ENCODE data around the gene KIF1C.

KIF1C gene

DNA sequence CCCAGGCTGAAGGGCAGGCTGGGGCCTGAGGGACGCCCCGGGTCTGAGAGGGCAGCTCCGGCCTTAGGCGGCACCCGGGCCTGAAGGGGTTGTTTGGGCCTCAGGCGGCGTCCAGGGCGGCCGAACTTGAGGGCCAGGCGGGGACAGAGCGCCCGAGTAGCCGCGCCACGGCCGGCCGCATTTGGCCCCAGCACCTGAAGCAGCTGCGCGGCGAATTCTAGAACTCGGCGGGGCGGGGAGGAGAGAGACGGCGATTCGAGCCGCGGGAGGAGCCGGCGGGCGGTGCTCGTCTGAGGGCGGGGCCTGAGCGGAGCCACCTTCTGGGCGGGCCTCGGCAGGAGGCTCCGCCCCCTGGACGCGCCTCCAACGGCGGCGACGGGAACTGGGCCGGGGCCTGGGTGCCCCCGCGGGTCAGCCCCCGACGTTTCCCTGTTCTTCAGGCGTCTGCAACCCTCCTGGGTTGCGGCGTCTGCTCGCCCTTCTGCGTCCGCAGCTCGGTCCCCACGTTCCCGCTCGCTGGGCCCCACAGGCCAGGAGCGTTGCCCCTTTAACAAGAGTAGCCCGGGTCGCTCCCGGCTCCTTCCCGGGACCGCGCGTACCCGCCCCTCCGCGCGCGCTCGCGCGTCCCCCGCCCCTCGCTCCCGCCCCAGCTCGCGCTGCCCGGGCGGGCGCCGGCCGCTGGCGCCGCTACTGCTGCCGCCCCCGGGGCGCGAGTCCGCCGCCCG lies at the start of gene KIF1C, which contains the start of gene INCA1:
Gene KIF1C, plus strand, starts transcription at position 649 of the 725 bp plus-strand sequence. CDS start 2,297 bp downstream, outside the sequence.
Gene INCA1, minus strand, starts transcription at position 221 of the 725 bp plus-strand sequence. CDS start 3,085 bp downstream, outside the sequence.
- peak; percentile 3 for DNase-seq

DNA sequence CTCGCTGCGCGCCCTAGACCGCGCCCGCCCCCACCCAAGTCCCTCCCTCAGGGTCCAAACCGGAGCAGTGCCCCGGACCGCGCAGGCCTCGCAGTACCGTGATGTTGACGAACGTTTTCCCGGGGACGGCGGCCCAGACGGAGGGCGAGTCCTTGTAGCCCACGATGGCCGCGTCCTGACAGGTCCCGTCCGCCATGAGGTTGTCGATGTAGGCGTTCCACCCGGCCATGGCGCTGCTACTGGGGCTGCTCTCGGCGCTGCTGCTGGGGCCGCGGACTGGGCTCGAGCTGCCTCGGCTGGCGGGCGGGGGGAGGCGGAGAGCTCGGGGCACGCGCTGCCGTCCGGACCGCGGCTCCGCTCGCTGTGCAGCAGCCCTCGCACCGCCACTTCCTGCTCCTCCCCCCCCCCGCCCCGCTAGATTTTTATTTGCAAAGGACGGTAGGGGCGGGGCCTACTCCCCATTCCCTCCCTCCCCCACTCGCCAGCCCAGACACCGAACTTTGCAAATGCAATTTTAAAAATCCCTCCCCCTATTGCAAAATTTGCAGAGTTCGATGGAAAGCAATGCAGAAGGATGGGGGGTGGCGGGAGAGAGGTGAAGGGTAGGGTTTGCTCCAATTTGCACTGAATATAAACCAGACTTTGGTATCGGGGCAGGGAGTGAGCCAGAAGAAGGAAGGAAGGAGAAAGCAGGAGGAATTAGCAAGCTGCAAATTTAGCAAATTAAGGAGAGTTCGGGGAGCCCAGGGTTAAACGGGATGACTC lies 49.4 kb upstream of the KIF1C start, which contains the start of gene PFN1:
Gene PFN1, minus strand, starts transcription at position 365 of the 765 bp plus-strand sequence. Its CDS starts 136 bp downstream, at position 229.
- DNase-seq, result peak; percentile 55

DNA sequence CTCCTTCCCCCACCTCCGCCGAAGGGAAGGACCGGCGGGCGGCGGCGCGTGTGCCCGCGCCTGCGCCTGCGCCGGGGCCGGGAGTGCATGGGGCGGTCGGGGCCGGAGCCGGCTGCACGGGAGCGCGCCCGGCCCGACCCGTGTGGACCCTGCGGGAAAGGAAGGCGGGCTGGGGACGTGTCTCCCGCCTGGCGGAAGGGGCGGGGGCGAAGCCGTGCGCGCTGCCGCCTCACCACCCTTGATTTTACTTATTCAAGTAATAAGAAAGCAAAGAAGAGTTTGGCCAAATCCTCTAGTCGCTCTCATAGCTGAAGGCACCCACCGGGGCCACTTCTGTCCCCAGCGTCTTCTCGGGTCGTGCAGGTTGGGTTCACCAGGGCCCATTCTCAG lies 48.8 kb upstream of the KIF1C start:
- peak; percentile 36 for DNase-seq

DNA sequence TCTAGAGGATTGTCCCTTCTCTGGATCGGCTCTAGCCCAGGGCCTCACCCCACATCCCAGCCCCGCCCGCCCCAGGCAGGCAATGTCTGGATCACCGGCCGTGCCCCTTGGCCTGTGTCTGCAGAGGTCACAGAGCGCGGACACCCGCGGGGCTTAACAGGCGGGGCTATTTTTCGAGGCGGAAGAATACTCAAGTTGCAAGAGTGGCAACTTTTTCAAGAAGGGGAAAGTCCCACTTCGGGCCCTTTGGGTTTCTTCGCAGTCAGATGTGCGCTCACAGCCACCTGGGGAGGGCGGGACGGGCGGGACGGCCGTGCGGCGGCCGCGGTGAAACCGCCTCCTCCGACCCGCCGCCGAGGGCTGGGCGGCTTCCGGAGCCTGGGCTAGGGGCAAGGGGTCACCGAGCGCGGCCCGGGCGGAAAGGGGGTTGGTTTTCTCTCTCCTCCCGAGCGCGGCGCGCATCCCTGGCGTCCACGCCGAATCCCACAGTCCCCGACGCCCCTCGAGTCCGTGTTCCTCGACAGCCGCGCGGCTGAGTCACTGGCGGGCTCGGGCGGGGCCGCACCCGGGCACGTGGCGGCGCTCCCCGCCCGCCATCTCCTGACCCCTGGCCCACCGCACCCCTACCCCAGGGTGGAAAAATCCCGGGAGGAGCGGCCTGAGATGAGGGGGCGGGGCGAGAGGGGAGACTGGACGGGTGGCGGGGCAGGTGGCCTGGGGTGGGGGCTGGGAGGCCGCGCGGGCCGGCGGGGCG lies 48.3 kb upstream of the KIF1C start:
- DNase-seq, result no peak

DNA sequence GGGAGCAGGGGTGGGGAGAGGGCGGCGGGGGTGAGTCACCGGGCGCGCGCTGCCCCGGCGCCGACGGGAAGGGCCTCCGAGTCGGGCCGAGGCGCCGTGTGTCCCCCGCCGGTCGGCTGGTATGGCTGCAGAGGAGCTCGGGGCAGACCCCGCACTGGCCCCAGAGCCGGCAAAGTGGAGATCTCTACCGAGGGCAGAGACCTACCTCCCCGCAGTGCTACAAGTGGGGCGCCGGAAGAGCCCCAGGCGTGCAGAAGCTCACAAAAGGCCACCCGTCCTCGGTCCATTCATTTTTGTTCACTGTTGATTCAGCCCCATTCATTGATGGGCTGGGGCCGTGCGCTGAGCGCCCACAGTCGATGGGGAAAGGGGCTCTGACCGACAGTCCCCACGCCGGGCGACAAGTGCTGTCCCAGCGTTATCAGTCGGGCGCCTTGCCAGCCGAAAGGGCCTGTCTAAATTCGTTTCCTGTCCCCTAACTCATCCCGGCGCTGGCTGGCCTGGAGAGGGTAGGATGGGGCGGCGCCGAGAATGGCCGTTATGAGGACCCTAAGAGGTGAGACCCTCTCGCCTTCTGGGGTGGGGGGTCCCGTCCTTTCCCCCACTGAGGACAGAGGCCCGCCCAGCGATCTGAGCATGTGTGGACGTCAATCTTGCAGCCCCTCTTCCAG lies 47.5 kb upstream of the KIF1C start:
- no peak for DNase-seq

DNA sequence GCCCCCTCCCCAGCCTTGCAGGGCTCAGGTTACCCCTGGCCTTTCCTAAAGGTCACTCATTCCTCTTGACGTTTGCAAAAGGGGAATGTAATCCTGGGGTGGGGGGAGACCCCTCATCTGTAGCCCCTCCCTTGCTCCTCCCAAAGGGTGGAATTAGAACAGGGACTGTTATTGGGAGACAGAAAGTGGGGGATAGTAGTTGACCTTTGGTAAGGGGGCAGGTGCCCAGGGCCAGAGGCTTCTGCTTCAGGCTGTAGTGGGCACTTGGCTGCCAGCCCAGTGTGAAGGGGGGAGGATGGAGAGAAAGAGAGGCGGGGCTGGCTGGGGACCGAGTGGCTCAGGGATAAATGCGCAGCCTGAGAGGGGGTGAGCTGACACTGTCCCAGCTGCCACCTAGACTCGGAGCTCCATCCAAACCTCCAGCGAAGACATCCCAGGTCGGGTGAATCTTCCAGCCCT lies 47.0 kb upstream of the KIF1C start, which contains the start of gene ENO3:
Gene ENO3, plus strand, starts transcription at position 374 of the 459 bp plus-strand sequence. CDS start 711 bp downstream, outside the sequence.
- peak; percentile 26 for DNase-seq

DNA sequence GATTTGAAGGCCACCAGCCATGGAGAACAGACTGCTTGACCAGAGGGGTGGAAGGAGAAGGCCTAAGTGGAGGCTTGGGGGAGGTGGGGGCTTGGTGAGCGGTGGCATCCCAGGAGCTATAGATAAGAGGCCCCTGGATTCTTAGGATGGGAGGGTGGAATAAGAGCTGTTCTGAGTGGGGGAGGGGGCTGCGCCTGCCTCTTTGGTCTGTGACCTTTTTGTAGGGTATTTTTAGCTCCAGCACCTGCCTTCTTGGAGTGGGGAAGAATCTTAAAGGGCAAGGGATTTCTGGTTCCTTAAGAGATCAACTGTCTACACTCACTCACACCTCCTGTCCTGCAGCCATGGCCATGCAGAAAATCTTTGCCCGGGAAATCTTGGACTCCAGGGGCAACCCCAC lies 46.3 kb upstream of the KIF1C start:
- DNase-seq, result no peak

DNA sequence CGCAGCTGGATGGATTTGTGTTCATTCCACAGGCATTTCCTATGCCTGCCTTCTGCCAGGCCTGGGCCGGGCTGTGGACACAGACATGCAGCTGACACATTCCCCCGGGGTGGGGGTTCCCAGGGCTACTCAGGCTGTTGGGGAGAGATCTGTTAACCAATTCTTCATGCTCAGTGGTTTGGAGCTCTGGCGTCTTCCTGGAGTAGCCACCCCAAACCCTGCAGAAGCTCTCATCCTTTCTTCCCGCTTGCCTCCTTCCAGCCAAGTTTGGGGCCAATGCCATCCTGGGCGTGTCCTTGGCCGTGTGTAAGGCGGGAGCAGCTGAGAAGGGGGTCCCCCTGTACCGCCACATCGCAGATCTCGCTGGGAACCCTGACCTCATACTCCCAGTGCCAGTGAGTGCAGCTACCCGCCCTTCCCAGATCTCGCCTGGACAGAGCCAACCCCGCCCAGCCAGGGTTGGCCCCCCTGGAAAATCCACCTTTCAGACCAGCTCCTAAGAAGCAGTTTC lies 44.2 kb upstream of the KIF1C start:
- DNase-seq, result no peak

DNA sequence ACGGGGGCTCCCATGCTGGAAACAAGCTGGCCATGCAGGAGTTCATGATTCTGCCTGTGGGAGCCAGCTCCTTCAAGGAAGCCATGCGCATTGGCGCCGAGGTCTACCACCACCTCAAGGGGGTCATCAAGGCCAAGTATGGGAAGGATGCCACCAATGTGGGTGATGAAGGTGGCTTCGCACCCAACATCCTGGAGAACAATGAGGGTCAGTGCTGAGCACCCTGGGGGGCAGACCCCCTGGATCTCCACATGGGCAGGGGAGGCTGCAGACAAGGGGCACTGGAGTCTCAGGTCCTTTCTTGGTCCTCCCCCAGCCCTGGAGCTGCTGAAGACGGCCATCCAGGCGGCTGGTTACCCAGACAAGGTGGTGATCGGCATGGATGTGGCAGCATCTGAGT lies 42.7 kb upstream of the KIF1C start:
- DNase-seq, result no peak

DNA sequence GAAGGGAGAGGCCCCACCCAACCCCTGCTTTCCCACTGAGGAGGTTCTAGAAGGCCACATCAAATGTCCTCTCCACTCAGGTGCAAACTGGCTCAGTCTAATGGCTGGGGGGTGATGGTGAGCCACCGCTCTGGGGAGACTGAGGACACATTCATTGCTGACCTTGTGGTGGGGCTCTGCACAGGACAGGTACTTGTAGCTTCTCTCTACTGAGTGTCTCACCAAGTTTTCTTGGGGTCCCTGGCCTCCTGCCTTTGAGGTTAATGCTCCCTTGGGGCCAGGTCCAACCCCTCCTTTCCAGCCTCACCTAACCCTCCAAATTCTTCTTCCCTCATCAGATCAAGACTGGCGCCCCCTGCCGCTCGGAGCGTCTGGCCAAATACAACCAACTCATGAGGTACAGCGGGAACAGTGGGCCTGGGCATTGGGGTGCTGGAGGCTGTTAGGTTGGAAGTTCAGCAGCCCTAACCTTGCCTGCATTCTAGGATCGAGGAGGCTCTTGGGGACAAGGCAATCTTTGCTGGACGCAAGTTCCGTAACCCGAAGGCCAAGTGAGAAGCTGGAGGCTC lies 41.2 kb upstream of the KIF1C start:
- DNase-seq, result no peak

DNA sequence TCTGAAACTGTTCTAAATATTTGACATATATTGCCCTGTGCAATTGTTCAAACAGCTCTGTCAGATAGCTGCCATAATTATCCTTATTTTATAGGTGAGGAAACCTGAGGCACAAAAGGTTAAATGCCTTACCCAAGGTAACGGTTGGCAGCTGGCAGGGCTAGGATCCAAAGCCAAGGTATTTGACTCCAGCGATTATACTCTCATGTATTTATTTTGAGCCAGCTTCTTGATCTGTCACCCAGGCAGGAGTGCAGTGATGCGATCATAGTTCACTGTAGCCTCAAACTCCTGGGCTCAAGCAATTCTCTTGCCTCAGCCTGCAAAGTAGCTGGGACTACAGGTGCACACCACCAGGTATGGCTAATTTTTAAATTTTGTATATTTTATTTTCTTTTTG lies 39.6 kb upstream of the KIF1C start:
- DNase-seq, result no peak

DNA sequence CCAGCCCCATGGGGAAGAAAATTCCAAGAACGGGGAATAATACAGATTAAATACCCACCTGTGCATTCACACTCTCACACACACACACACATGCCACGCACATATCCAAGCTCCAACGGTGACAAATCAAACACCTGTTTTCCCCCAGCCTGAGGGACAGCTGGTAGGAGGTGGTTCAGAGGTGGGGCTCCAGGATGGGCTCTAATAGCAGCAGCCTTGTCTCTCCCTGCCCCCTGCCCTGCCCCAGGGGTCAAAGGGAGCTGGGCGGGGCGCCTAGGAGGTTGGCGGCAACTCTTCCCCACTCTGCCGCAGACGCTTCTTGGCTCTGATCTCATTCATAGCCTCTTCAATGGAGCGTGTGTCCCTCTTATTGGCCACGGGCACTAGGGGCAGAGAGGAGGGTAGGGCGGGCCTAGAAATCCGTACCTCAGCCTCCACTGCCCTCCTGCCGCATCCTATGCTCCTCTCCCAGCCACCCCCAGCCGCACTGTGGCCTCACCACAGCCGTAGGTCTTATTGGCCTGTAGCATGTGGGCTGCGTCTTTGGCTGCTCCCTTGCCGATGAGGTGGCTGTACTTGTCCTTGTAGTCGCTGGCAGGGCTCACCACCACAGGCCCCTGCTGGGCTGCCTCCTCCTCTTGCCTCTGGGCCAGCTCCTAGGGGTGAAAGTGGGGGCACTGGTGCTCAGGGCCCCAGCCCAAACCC lies 38.3 kb upstream of the KIF1C start:
- DNase-seq, result no peak

DNA sequence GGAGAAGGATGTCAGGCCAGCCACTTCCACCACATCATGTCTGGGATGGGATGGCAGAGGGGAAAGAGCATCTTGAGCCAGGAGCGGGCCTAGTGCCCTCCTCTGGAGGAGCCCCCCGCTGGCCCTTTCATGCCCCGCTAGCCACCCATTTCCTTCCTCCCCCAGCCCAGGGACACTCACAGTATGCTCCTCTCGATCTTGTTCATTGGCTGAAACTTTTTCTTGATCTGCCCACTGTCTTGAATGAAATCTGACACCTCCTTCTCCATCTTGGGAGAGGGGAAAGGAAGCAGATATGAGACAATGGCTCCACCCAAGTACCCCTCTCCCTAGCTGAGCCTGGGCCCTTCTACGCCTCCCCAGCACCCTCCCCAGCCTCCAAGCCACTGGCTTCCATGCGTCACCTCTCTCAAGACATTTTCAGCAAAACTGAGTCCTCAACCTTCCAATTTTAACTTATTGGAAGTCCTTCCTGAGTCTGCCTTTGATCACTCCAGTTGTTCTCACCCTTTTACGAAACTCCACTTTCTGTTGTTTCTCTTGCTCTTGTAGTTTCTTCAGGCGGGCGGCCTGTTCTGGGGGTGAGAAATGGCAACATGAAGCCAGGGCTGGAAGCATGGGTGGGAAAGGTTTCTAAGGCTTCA lies 37.3 kb upstream of the KIF1C start:
- no peak for DNase-seq

DNA sequence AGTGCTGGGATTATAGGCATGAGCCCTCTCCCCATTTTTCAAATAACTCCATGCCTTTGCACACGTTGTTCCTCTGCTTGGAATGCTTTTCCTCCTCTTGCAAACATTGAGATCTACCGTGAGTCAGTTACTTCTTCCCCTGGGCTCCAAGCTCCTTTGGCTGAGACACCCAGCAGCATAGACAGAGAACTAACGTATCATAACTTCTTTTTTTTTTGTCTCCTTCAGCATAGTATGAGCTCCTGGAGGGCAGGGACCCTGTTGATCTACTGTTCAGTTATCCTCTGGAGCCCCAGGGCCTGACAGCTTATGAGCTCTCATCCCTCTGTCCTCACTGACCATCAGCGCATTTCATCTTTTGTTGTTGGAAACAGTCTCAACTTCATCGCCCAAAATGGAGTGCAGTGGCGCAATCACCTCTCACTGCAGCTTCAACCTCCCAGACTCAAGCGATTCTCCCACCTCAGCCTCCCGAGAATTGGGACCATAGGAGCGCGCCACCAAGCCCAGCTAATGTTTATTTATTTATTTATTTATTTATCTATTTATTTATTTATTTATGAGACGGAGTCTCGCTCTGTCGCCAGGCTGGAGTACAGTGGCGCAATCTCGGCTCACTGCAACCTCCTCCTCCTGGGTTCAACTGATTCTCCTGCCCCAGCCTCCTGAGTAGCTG lies 32.3 kb upstream of the KIF1C start:
- no peak for DNase-seq

DNA sequence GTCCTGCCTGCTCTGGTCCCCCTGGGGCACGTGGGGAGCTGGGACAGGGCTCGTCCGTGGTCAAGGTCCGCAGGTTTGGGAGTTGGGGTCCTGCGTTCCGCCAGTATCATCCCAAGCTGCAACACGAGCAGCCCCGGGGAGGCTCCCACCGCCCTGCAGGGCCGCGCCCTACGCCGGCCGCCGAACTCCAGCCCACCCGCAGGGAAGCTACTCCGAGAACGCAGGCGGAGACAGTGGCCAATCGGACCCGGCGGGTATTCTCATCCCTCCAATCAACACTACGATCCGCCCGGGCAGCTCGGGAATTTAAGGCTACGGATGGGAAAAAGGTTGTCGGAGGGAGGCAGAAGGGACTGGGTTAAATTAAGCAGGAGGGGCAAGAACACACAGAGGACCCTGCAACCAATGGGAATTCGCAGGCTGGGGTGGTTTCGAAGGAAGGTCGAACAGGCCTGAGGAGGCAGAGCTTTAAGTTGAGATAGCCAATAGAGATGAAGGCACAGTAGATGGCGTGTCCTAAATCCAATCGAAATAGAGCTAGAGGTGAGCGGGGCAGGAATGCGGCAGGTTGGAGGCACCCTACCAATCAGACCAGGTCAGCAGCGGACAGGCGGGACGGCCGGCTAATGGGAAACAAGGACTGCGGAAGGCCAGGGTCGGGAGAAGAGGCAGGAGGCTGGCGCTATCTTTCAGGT lies 30.8 kb upstream of the KIF1C start:
- DNase-seq, result peak; percentile 99

DNA sequence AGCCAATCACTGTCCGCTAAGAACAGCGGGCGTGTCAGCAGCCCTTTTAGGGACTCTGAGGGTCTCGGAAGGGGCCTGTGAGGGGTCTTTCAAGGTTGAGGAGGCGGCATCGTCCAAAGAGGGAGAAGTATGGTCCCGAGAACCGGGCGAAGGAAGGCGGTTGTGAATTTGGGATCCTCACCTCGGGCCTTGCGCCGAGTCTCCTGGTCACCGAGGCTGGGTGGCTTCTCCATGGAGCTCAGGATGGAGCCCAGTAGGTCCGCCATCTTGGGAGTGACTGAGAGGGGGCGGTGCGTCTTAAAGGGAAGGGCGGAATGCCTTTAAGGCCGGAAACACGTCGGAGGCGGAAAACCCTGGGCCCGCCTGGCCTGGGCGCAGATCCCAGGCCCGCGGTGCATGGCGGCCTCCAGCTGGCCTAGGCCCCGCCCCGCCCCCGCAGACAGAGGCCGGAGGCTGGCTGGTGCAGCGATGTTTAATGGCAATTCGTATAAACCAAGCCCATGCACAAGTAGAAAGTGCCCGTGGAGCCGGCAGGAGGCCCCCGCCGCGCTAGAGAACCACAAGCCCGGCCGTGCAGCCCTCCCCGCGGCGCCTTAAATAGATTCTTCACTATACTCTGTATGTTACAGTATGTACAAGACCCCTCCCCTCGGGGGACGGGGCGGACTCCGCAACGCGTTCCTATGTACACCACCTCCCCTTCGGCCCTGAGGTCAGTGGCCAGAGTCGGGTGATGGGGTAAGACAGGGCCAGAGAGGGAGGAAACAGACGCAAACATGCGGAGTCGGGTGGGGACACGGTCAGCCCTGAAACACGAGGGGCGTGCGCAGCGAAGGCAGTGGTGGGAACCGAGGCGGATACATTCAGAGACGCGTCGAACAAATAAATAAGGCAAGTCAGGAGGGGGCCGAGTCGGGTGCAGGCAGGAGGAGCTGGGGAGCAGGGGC lies 29.9 kb upstream of the KIF1C start, which contains the start of gene SPAG7:
Gene SPAG7, minus strand, starts transcription at position 279 of the 947 bp plus-strand sequence. Its CDS starts 13 bp downstream, at position 266.
- peak; percentile 77 for DNase-seq

DNA sequence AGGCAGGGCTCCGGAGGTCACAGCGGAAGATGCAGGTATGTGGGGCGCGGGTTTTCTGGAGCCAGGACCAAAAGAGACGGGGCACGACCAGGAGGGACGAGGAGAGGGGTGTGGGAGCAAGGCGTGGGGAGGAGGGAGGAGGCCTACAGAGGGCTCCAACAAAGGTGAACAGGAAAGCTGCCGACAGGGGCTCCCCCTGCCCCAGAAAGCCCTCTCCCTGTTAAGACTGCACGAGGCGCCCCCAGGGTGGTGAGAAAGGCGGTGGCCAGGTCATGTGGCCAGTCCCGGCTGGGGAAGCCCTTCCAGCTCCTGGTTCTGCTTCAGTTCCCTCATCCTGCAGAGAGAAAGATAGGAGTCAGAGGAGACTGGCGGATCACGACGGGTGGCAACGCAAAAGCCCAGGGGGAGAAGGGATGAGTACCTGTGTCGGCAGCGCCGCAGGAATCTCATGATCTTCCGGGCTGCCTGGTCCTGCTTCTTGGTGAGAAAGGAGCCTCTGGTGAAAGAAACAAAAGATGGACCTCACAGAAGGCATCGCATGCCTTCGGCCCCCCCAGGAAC lies 29.2 kb upstream of the KIF1C start:
- no peak for DNase-seq

All from NCI-H1436 treated with DMSO at 0.1 percent for 48 hours (cell line).